ENCODE results near the gene ADAMTS2. TPM values are rescaled to one million over a fixed set of nuclear protein-coding genes. Genes with fewer than 3 reads are reported as not detected.

ADAMTS2 gene
- total and polyA plus RNA-seq, 2 of the 4 experiments (the other 2 are of a cell fraction), result 19.0 to 58.8 TPM

GRCh38 chr5:179139936-179140235 lies 205.4 kb downstream of the ADAMTS2 start:
- Histone ChIP-seq H3K9ac (ENCODE audit: low read depth, low read length) (no peak overlapping the region), H4K8ac (ENCODE audit: low read depth in 2 of 2, low read length in 2 of 2) (no peak overlapping the region), H3K9me3 (ENCODE audit: control insufficient read depth, insufficient read depth, low read length) (no peaks in the 10 kb centered on the region), H3K4me1 (ENCODE audit: control insufficient read depth, insufficient read depth, low read length) (peaks cover 5% of the 10 kb centered on the region), H3K23ac (ENCODE audit: low read depth, low read length) (no peak overlapping the region), H4K20me1 (ENCODE audit: insufficient read depth, low read length) (no peaks in the 10 kb centered on the region), H3K27me3 (ENCODE audit: control insufficient read depth, insufficient read depth, low read length) (no peaks in the 10 kb centered on the region), H3K4me2 (ENCODE audit: low read depth, low read length) (no peak overlapping the region), H4K91ac (ENCODE audit: insufficient read depth, low read depth, low read length) (no peak overlapping the region), H2AK9ac (replicated peaks; ENCODE audit: low read depth, low read length, poor library complexity) (no peak overlapping the region), H2BK5ac (ENCODE audit: low read depth, low read length, poor library complexity, severe bottlenecking) (no peak overlapping the region), H3K9me1 (ENCODE audit: insufficient read depth, low read length) (peaks cover 3% of the 10 kb centered on the region; the same call in 1 of the 2 replicates), H3K27ac (ENCODE audit: insufficient read depth, low read length) (no peak overlapping the region), H2AK5ac (ENCODE audit: low read depth, low read length) (no peak overlapping the region), H3K56ac (ENCODE audit: extremely low read depth, insufficient read depth, low read length) (no peak overlapping the region), H2BK20ac (ENCODE audit: low read depth, low read length) (no peak overlapping the region), H2AFZ (replicated peaks; ENCODE audit: low read length, poor library complexity) (no peak overlapping the region), H2BK120ac (ENCODE audit: low read depth, low read length) (no peak overlapping the region), H3K4me3 (ENCODE audit: insufficient read depth, low read depth, low read length) (no peak overlapping the region), H4K5ac (ENCODE audit: low read depth, low read length) (no peak overlapping the region), H3K4ac (ENCODE audit: low read depth, low read length) (no peak overlapping the region), H3K18ac (ENCODE audit: low read depth, low read length) (no peak overlapping the region), H3K36me3 (ENCODE audit: control insufficient read depth, insufficient read depth, low read length) (peaks cover 7% of the 10 kb centered on the region), H2BK15ac (ENCODE audit: low read depth, low read length) (no peak overlapping the region), H3K79me1 (ENCODE audit: low read depth in 1 of 2, low read length in 2 of 2) (no peaks in the 10 kb centered on the region), H3K14ac (replicated peaks; ENCODE audit: low read depth, low read length) (no peak overlapping the region)
- in situ Hi-C loops (cut with MboI; ENCODE audit: low sequenced_read_pairs), result no loop called here
- dilution Hi-C loops (cut with HindIII; ENCODE audit: low sequenced_read_pairs, unreplicated experiment), result no loop called here
- TF ChIP-seq MAFK (IDR thresholded peaks at IDR 0.05; ENCODE audit: low read depth, low read length) (no peak), USF2 (IDR thresholded peaks at IDR 0.05; ENCODE audit: low read depth, low read length) (no peak), RFX5 (IDR thresholded peaks at IDR 0.05; ENCODE audit: low read depth, low read length) (no peak), ELK1 (IDR thresholded peaks at IDR 0.05; ENCODE audit: borderline replicate concordance, low read depth, low read length) (no peak), MXI1 (IDR thresholded peaks at IDR 0.05; ENCODE audit: borderline replicate concordance, low read depth, low read length) (no peak), RAD21 (IDR thresholded peaks at IDR 0.05; ENCODE audit: low read length) (no peak), CTCF (conservative IDR thresholded peaks at IDR 0.05; ENCODE audit: low read depth, low read length) (no peak), POLR2A (IDR thresholded peaks at IDR 0.05; ENCODE audit: low read depth, low read length) (no peak), MAZ (IDR thresholded peaks at IDR 0.05; ENCODE audit: borderline replicate concordance, low read depth, low read length) (no peak), FOS (IDR thresholded peaks at IDR 0.05; ENCODE audit: low read depth, low read length) (no peak), RCOR1 (IDR thresholded peaks at IDR 0.05; ENCODE audit: insufficient replicate concordance, low read length) (no peak), NFE2L2 (IDR thresholded peaks at IDR 0.05; ENCODE audit: low read depth, low read length) (no peak), BHLHE40 (IDR thresholded peaks at IDR 0.05; ENCODE audit: low read depth, low read length) (no peak), SMC3 (IDR thresholded peaks at IDR 0.05; ENCODE audit: low read depth, low read length) (no peak)
- ATAC-seq (ENCODE audit: low read depth), result no peak
- intact Hi-C loops (cut with micrococcal nuclease), result no loop called here
- ChIA-PET CTCF (no interaction called here), POLR2A (ENCODE audit: unreplicated experiment) (no interaction called here)
- no peak for DNase-seq
- BruUV-seq (replicated peaks), result no TSS peak
- WGBS, 2 experiments (ENCODE audit: extremely low coverage in 2 of 2, insufficient read length in 1 of 2), result 50% methylated on average over 2 of the region's 10 CpGs; no CpG with 5 or more reads in 1 of the 2 experiments
